HG02763 (cell line): Measurements from ENCODE around the gene DHPS.
"Not testable (repeated sequence)": the region's sequence is repeated elsewhere in the genome, so short reads cannot be mapped to it uniquely, and the experiment has no call there.

Experiments
- ATAC-seq: cut with Tn5 transposase; IDR thresholded peaks from one replicate; pipeline ENCODE4 v1.9.1; 2021; ENCODE audit warnings: mild to moderate bottlenecking, moderate library complexity; ENCODE audit not compliant: unreplicated experiment

Gene DHPS

GRCh38 chr19:12705654-12706331 is 24.1 kb upstream of the DHPS start:
- ATAC-seq = no peak

GRCh38 chr19:12705169-12705568 is 23.5 kb upstream of the DHPS start:
- ATAC-seq = no peak

- ATAC-seq = no peak
Measured at GRCh38 chr19:12703046-12703445, 21.4 kb upstream of the DHPS start.

GRCh38 chr19:12701596-12702282 is 20.1 kb upstream of the DHPS start:
- no peak for ATAC-seq

- ATAC-seq = no peak
Measured at GRCh38 chr19:12698138-12698537, 16.5 kb upstream of the DHPS start.

GRCh38 chr19:12697425-12697824 is 15.7 kb upstream of the DHPS start:
- ATAC-seq = not testable (repeated sequence)

GRCh38 chr19:12696366-12697335 is 15.0 kb upstream of the DHPS start, which contains the start of gene FBXW9:
Gene FBXW9, minus strand, starts transcription at chr19:12696631. Its CDS starts 50 bp downstream, at chr19:12696581.
- peak; percentile 72 for ATAC-seq

- peak; percentile 24 for ATAC-seq
Measured at GRCh38 chr19:12695997-12696365, 14.3 kb upstream of the DHPS start.

- no peak for ATAC-seq
Measured at GRCh38 chr19:12695514-12695913, 13.8 kb upstream of the DHPS start.

- no peak for ATAC-seq
Measured at GRCh38 chr19:12695096-12695495, 13.4 kb upstream of the DHPS start.

GRCh38 chr19:12694641-12695040 is 13.0 kb upstream of the DHPS start:
- no peak for ATAC-seq

- no peak for ATAC-seq
Measured at GRCh38 chr19:12692960-12693359, 11.3 kb upstream of the DHPS start.

- ATAC-seq = no peak
Measured at GRCh38 chr19:12689581-12690216, 8.0 kb upstream of the DHPS start.

- ATAC-seq = no peak
Measured at GRCh38 chr19:12689012-12689411, 7.3 kb upstream of the DHPS start.

GRCh38 chr19:12687496-12688196 is 6.0 kb upstream of the DHPS start, which contains the start of gene GNG14:
Gene GNG14, plus strand, starts transcription at chr19:12687998. Its CDS starts 51 bp downstream, at chr19:12688049.
- no peak for ATAC-seq

- ATAC-seq = no peak
Measured at GRCh38 chr19:12685831-12686230, 4.2 kb upstream of the DHPS start.

- ATAC-seq = no peak
Measured at GRCh38 chr19:12680034-12680433, 1.6 kb downstream of the DHPS start.

GRCh38 chr19:12678039-12678438 is 3.6 kb downstream of the DHPS start:
- ATAC-seq = not testable (repeated sequence)

- no peak for ATAC-seq
Measured at GRCh38 chr19:12676928-12677327, 4.8 kb downstream of the DHPS start.

- no peak for ATAC-seq
Measured at GRCh38 chr19:12676384-12676792, 5.3 kb downstream of the DHPS start.
